Measurements from ENCODE around the gene GPR42.

DNA sequence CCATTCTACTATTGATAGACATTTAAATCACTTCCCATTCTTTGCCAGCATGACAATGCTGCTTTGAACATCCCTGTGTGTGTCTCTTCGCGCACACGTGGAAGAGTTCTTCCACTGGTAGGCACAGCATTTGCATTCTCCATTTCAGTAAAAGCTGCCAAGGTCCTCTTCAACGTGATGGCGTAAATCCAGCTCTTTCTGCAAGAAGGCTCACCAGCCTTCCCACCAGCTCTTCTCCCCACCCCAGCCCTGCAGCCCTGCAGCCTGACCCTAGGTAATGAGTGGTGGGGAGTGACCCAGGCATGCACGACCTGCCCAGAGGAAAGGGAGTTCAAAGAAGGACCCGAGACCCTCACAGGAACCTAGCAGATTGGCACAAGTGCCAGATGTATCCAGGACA lies 45.5 kb downstream of the GPR42 start:
- TF ChIP-seq SP1 (IDR thresholded peaks at IDR 0.05) (no peak), NFRKB (IDR thresholded peaks at IDR 0.05) (no peak), FOXM1 (IDR thresholded peaks at IDR 0.05; ENCODE audit: borderline replicate concordance) (no peak), TARDBP (IDR thresholded peaks at IDR 0.05) (no peak), ZNF384 (IDR thresholded peaks at IDR 0.05) (no peak), HDGF (IDR thresholded peaks at IDR 0.05; ENCODE audit: borderline replicate concordance) (no peak), LEF1 (IDR thresholded peaks at IDR 0.05; ENCODE audit: borderline replicate concordance) (no peak), SUZ12 (IDR thresholded peaks at IDR 0.05) (no peak), BHLHE40 (IDR thresholded peaks at IDR 0.05; ENCODE audit: borderline replicate concordance) (no peak), FOXA1 (IDR thresholded peaks at IDR 0.05) (no peak), FOXK2 (IDR thresholded peaks at IDR 0.05) (no peak), ELF4 (IDR thresholded peaks at IDR 0.05) (no peak)
- TF ChIP-seq, protein P1, sequence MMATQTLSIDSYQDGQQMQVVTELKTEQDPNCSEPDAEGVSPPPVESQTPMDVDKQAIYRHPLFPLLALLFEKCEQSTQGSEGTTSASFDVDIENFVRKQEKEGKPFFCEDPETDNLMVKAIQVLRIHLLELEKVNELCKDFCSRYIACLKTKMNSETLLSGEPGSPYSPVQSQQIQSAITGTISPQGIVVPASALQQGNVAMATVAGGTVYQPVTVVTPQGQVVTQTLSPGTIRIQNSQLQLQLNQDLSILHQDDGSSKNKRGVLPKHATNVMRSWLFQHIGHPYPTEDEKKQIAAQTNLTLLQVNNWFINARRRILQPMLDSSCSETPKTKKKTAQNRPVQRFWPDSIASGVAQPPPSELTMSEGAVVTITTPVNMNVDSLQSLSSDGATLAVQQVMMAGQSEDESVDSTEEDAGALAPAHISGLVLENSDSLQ (IDR thresholded peaks at IDR 0.05) = no peak
